Skin of body (tissue), 2 donors: ENCODE results near the gene MAN1C1. TPM values are rescaled to one million over a fixed set of nuclear protein-coding genes. Genes with fewer than 3 reads are reported as not detected.

Experiments
- DNase-seq: peaks from one replicate; lab custom pipeline; 2025; lab: John Stamatoyannopoulos, UW
- total RNA-seq: library from RNA; depleted of rRNA; stranded (reverse); fragments of >200 nt; gene quantifications from one replicate; pipeline ENCODE4 v1.2.3, GENCODE V29; 2014

The MAN1C1 gene
- total RNA-seq = 7.9 TPM

- DNase-seq = peak; percentile 59
Measured at GRCh38 chr1:25616095-25616986, at the start of gene MAN1C1. TSS of gene MAN1C1 (plus strand) at chr1:25616791. CDS start at chr1:25617798, 1,007 bp downstream.

GRCh38 chr1:25567710-25568089 is 48.9 kb upstream of the MAN1C1 start:
- no peak for DNase-seq

GRCh38 chr1:25568090-25568833 is 48.3 kb upstream of the MAN1C1 start:
- no peak for DNase-seq

- DNase-seq = no peak
Measured at GRCh38 chr1:25568834-25569596, 47.6 kb upstream of the MAN1C1 start.

GRCh38 chr1:25569597-25570396 is 46.8 kb upstream of the MAN1C1 start:
- peak; percentile 23 for DNase-seq

- DNase-seq = no peak
Measured at GRCh38 chr1:25570798-25571521, 45.6 kb upstream of the MAN1C1 start.

- no peak for DNase-seq
Measured at GRCh38 chr1:25571522-25571970, 45.0 kb upstream of the MAN1C1 start.

GRCh38 chr1:25572107-25572506 is 44.5 kb upstream of the MAN1C1 start:
- no peak for DNase-seq

- no peak for DNase-seq
Measured at GRCh38 chr1:25572708-25573590, 43.6 kb upstream of the MAN1C1 start.

GRCh38 chr1:25573591-25573930 is 43.0 kb upstream of the MAN1C1 start:
- no peak for DNase-seq

GRCh38 chr1:25573961-25574360 is 42.6 kb upstream of the MAN1C1 start:
- DNase-seq = no peak

GRCh38 chr1:25575191-25575590 is 41.4 kb upstream of the MAN1C1 start:
- no peak for DNase-seq

GRCh38 chr1:25576459-25577133 is 40.0 kb upstream of the MAN1C1 start:
- no peak for DNase-seq

GRCh38 chr1:25577134-25577920 is 39.3 kb upstream of the MAN1C1 start:
- no peak for DNase-seq

- DNase-seq = no peak
Measured at GRCh38 chr1:25579292-25580252, 37.0 kb upstream of the MAN1C1 start.

GRCh38 chr1:25580927-25581326 is 35.7 kb upstream of the MAN1C1 start:
- DNase-seq = no peak

GRCh38 chr1:25581764-25582163 is 34.8 kb upstream of the MAN1C1 start:
- no peak for DNase-seq
